HG03457 (cell line): ENCODE results near the gene RBP3.

Experiments
- ATAC-seq: cut with Tn5 transposase; IDR thresholded peaks from one replicate; pipeline ENCODE4 v1.9.1; 2021; ENCODE audit warnings: moderate number of reproducible peaks; ENCODE audit not compliant: unreplicated experiment

Gene RBP3

GRCh38 chr10:47354165-47354564 is 6.0 kb downstream of the RBP3 start:
- ATAC-seq = no peak

- ATAC-seq = no peak
These were observed 6.7 kb downstream of the RBP3 start for GRCh38 chr10:47354900-47355299.

DNA sequence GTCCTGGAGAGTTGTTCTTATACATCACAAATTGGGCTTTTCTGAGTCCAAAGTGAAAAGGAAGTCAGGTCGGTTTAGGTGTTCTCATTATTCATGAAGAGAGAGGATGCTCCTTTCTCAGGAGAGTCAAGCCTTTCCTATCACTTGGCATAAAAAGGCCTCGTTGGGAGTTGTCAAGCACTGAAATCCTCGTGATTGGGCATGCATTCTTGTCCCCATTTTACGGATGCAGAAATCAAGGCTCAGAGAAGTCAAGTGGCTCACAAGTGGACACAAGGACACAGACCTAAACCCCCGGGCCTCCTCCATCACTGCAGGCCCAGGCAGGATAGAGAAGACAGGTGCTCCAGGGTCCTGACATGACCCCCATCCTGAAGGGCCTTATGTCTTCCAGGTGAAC is 8.5 kb downstream of the RBP3 start:
- no peak for ATAC-seq

GRCh38 chr10:47357131-47357582 is 9.0 kb downstream of the RBP3 start:
- no peak for ATAC-seq

DNA sequence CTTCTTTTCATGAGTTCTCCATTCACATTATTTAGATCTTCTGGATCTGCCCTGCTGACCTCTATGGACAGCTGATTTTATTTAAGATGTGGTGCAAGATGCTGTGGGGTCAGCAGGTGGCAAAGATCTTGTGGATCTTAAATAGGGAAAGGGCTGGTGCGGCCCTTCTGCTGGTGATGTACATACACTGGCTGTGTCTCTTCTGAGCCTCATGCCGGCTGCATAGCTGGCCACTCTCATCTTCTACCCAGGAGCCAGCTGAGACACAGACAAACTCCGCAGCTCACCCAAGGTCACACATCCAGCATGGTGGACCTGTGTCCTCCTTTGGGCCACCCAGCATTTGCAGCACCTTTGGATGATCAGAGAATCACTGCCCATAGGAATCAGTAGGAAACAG is 9.7 kb downstream of the RBP3 start:
- ATAC-seq = no peak

- no peak for ATAC-seq
These were observed 10.3 kb downstream of the RBP3 start for GRCh38 chr10:47358457-47358856.

- ATAC-seq = no peak
These were observed 10.9 kb downstream of the RBP3 start for GRCh38 chr10:47359101-47359500.

GRCh38 chr10:47359626-47360418 is 11.7 kb downstream of the RBP3 start:
- no peak for ATAC-seq

- ATAC-seq = no peak
These were observed 12.4 kb downstream of the RBP3 start for GRCh38 chr10:47360419-47361040.

- ATAC-seq = no peak
These were observed 13.1 kb downstream of the RBP3 start for GRCh38 chr10:47361293-47361692.

DNA sequence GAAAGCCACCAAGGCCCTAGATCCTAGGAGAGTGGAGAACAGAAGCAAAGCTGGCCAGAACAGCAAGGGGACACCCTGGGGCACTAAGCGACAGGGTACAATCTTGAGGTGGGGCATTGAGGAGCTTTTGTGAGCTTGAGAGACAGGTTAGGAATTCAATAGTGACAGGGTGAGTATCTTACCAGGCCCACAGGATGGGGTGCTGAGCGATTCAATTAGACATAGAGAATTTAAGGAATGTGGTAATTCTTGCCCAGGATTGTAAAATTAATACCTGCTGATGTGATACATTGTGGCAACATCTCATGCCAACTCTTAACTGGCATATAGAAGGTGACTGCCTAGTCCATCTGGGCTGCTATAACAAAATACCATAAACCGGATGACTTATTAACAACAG is 14.0 kb downstream of the RBP3 start:
- no peak for ATAC-seq

DNA sequence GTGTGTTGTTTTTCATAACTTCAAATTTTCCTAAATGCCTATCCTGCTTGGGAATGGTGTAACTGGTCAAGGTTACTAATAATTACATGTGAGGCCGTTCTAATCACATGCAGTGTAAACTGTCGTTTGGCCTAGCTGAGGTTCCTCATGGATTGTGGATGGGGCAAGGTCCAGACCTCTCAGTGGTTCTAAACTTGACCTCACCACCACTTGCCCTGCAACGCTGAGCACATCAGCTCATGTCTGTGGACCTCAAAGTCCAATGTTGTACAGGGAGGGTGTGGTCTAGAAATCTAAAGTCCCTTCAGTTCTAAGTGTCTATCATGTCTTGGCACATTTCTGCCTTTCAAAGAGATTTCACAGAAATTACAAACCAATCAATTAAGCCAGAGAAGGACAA is 15.6 kb downstream of the RBP3 start:
- ATAC-seq = no peak

GRCh38 chr10:47364366-47364765 is 16.2 kb downstream of the RBP3 start:
- ATAC-seq = no peak

- no peak for ATAC-seq
These were observed 16.7 kb downstream of the RBP3 start for GRCh38 chr10:47364911-47365310.

DNA sequence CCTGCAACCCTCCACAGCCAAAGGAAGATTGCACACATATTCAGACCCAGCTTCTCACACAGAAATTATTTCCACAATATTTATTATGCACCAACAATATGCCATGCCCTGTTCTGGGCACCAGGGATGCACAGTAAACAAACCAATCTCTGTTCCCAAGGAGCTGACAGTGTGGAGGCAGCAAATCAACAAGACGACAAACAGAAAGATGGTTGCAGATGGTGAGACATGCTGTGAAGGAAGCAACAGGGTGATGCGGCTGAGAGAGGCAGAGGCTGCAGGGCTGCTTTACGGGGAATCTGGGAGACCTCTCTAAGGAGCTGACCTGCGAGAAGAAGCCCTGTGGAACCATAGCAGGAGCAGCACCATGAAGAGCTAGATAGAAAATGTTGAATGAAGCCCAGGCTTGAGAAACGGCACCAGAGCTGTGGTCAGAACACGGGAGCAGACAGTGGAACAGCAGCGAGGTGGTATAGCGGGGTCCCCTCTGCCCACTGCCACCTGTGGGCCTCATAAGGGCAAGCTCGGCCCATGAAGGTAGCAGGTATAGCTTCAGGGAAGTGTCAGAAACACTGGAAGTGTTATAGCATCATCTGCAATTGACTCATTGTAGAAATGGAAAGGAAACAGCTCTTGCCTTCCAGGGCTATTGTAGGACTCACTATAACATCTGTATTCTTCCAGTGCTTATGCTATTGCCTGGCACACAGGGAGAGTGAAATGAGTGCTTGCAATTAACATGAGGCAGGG is 17.4 kb downstream of the RBP3 start:
- ATAC-seq = no peak

DNA sequence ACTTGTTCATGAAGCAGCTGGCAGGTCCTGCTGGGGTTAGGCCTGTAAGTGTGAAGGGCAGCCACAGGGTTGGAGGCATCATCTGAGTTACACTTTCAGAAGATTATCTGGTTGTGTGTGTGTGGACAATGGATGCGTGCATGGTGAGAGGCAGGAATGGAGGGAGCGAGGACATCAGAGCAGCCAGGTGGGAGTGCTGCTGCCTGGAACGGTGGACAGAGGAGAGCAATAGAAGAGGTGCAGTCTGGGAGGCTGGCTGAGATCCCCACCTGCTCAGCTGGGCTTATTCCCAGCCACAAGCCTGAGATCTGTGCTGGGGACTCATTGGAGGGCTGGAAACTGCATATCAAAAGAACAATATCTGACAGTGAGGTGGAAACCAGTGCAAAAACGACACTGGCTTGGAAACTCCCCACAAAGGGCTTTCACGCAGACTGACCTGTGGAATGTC is 18.0 kb downstream of the RBP3 start:
- no peak for ATAC-seq

DNA sequence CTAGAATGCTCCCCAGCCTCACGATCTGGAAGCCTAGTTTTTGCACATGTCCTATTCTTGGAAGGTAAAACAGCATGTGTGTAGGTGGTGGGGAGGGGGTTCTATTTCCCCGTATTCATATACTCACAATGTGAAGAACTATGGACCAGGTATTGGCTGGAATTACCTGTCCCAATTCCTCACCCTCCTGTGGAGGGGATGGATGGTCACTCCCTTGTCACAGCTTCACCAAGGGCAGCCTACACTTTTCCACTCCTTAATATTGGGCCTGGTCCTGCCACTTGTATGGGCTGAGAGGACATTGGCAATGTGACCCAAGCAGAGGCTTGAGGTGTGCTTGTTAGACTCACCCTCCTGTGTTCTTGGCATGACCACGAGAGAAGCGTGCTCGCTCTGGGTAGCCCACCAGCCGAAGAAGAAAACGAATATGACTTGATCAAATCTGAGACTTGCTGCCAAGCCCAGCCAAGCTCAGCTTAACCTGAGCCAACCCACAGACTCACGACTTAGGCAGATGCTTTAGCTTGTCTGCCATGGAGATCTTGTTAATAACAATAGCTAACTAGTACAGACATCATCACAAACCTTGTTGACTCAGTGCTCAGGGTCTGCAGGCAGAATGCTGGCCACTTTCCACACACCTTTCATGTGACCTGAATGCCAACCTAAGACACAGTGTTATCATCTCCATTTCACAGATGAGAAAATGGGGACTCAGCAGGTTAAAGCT is 18.7 kb downstream of the RBP3 start:
- ATAC-seq = no peak

GRCh38 chr10:47367646-47368045 is 19.5 kb downstream of the RBP3 start:
- ATAC-seq = no peak

DNA sequence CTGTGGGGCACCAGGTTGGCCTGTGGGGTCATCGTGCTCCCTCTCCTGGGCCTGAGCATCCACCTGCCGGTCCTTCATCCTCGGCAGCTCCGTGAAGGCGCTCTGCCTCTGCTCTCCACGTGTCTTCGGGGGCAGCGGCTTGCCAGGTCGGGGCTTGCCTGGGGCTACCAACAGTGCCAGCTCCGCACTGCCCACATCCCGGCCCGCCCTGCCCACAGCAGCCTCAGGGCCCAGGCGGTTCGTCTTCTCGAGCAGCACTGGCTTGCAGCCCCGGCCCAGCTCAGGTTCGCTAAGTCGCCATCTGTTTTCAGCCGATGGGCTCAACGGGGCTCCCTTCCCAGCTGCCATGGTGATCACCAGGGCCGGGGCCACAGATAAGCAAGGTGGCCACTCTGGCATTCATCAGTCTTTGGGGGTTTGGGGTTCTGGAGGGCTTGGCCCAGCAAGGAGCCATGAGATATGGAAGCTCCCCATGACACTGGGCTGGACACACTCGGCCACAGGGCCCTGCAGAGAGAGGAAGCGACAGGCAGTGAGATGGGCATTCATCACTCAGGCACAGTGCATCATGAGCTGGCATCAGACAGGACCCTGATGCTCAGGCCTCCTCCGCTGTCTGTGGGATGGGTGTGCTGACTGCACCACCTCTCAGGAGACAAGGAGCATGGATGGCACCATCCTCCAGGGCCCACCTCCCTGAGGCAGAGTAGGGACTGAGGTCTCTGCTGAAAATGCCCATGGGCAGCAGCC is 20.4 kb downstream of the RBP3 start:
- ATAC-seq = no peak

- no peak for ATAC-seq
These were observed 21.2 kb downstream of the RBP3 start for GRCh38 chr10:47369251-47369894.
